Activated CD8-positive, alpha-beta T cell treated with anti-CD3 and anti-CD28 coated beads, Interleukin-2, amount 10 ng/mL, durations not matched to agents 7 days and 5 days (primary cell): ENCODE data around the gene CTCFL. TPM values are rescaled to one million over a fixed set of nuclear protein-coding genes. Genes with fewer than 3 reads are reported as not detected.

Source experiments
- ATAC-seq: fragments of 150-1000 bp; cut with Tn5 transposase; one replicate; pipeline ENCODE4 v1.10.0; 2021; ENCODE audit warnings: moderate library complexity
- CTCF ChIA-PET: fragments of 350-600 bp; sonication (Branson Sonifier 250); formaldehyde crosslinking; loops from one replicate; lab custom pipeline; 2021; ENCODE audit warnings: antibody characterized with exemption; lab: Charles Lee
- POLR2A ChIA-PET: fragments of 350-600 bp; sonication (Branson Sonifier 250); formaldehyde crosslinking; loops from one replicate; lab custom pipeline; 2021; ENCODE audit warnings: antibody characterized with exemption; lab: Charles Lee
- DNase-seq: peaks from one replicate; pipeline ENCODE4 v3.0.0-alpha.2; 2020
- H3K27ac Mint-ChIP-seq: one replicate; pipeline ENCODE4 v1.8.0; 2021; ENCODE audit warnings: mild to moderate bottlenecking, mixed read lengths
- H3K27me3 Mint-ChIP-seq: one replicate; pipeline ENCODE4 v1.8.0; 2021; ENCODE audit warnings: low read depth, mixed read lengths
- H3K36me3 Mint-ChIP-seq: one replicate; pipeline ENCODE4 v1.8.0; 2021; ENCODE audit warnings: low read depth, mixed read lengths
- H3K4me1 Mint-ChIP-seq: one replicate; pipeline ENCODE4 v1.8.0; 2021; ENCODE audit warnings: low read depth, mixed read lengths
- H3K4me3 Mint-ChIP-seq: one replicate; pipeline ENCODE4 v1.8.0; 2021; ENCODE audit warnings: mild to moderate bottlenecking, mixed read lengths
- H3K9me3 Mint-ChIP-seq: one replicate; pipeline ENCODE4 v1.8.0; 2022; ENCODE audit warnings: mixed read lengths; ENCODE audit not compliant: insufficient read depth
- total RNA-seq, 2 experiments: library from RNA; stranded (reverse); gene quantifications; one replicate each; pipeline ENCODE4 v1.2.3, GENCODE V29; 2021

CTCFL gene
- total RNA-seq, 2 experiments from 2014 or later = not detected

GRCh38 chr20:57509665-57510237 lies 15.2 kb downstream of the CTCFL start:
- peaks cover 27% of the 10 kb centered on the region for H3K27me3 Mint-ChIP-seq
- DNase-seq (no peak), ATAC-seq (no peak)
- H3K36me3 Mint-ChIP-seq = no peaks in the 10 kb centered on the region
- CTCF ChIA-PET = interaction anchor here (1.6 kb wide), 1 partner anchor 11 kb away, joined by 4 read pairs; no protein-coding TSS in a partner anchor
- no peaks in the 10 kb centered on the region for H3K4me1 Mint-ChIP-seq
- H3K4me3 Mint-ChIP-seq = no peak overlapping the region
- POLR2A ChIA-PET = no interaction called here
- H3K27ac Mint-ChIP-seq = no peak overlapping the region
- no peaks in the 10 kb centered on the region for H3K9me3 Mint-ChIP-seq

- Mint-ChIP-seq H3K27me3 (peaks cover 33% of the 10 kb centered on the region), H3K27ac (no peak overlapping the region), H3K4me1 (no peaks in the 10 kb centered on the region), H3K36me3 (no peaks in the 10 kb centered on the region), H3K9me3 (no peaks in the 10 kb centered on the region), H3K4me3 (no peak overlapping the region)
- DNase-seq (no peak), ATAC-seq (no peak)
- POLR2A ChIA-PET = no interaction called here
- CTCF ChIA-PET = interaction anchor here (1.6 kb wide), 1 partner anchor 10 kb away, joined by 4 read pairs; no protein-coding TSS in a partner anchor
Measured at GRCh38 chr20:57508831-57509230, 16.1 kb downstream of the CTCFL start.

- Mint-ChIP-seq H3K4me1 (no peaks in the 10 kb centered on the region), H3K27me3 (peaks cover 35% of the 10 kb centered on the region), H3K4me3 (no peak overlapping the region), H3K9me3 (no peaks in the 10 kb centered on the region), H3K27ac (no peak overlapping the region), H3K36me3 (no peaks in the 10 kb centered on the region)
- ChIA-PET POLR2A (no interaction called here), CTCF (interaction anchor here (0.7 to 1.6 kb wide), 2 partner anchors 10 to 13 kb away, joined by 4 to 5 read pairs; no protein-coding TSS in a partner anchor)
- no peak for ATAC-seq
- DNase-seq = no peak
Measured at GRCh38 chr20:57508381-57508780, 16.6 kb downstream of the CTCFL start.

- H3K27ac Mint-ChIP-seq = no peak overlapping the region
- ChIA-PET CTCF (interaction anchor here (1.0 to 1.8 kb wide), 2 partner anchors 11 to 126 kb away, joined by 3 to 7 read pairs; no protein-coding TSS in a partner anchor), POLR2A (no interaction called here)
Measured at GRCh38 chr20:57507477-57507876, 17.5 kb downstream of the CTCFL start.

GRCh38 chr20:57505979-57506378 lies 19.0 kb downstream of the CTCFL start:
- peaks cover 48% of the 10 kb centered on the region for H3K27me3 Mint-ChIP-seq
- no peaks in the 10 kb centered on the region for H3K9me3 Mint-ChIP-seq
- H3K4me3 Mint-ChIP-seq = no peak overlapping the region
- ATAC-seq (no peak), DNase-seq (no peak)
- no peaks in the 10 kb centered on the region for H3K4me1 Mint-ChIP-seq
- no peaks in the 10 kb centered on the region for H3K36me3 Mint-ChIP-seq
- POLR2A ChIA-PET = no interaction called here
- CTCF ChIA-PET = interaction anchor here (1.8 kb wide), 1 partner anchor 125 kb away, joined by 7 read pairs; no protein-coding TSS in a partner anchor
- H3K27ac Mint-ChIP-seq = no peak overlapping the region

More at GRCh38 chr20:57507477-57507876, 17.5 kb downstream of the CTCFL start:
- H3K27me3 Mint-ChIP-seq = peaks cover 42% of the 10 kb centered on the region
- ATAC-seq = no peak
- no peak overlapping the region for H3K4me3 Mint-ChIP-seq
- no peaks in the 10 kb centered on the region for H3K4me1 Mint-ChIP-seq
- no peaks in the 10 kb centered on the region for H3K9me3 Mint-ChIP-seq
- no peak for DNase-seq
- no peaks in the 10 kb centered on the region for H3K36me3 Mint-ChIP-seq

- ATAC-seq (no peak), DNase-seq (no peak)
- no peak overlapping the region for H3K27ac Mint-ChIP-seq
- ChIA-PET CTCF (interaction anchor here (1.3 kb wide), 1 partner anchor 11 kb away, joined by 3 read pairs; no protein-coding TSS in a partner anchor), POLR2A (no interaction called here)
- H3K4me1 Mint-ChIP-seq = no peaks in the 10 kb centered on the region
- H3K27me3 Mint-ChIP-seq = peaks cover 46% of the 10 kb centered on the region
- H3K36me3 Mint-ChIP-seq = no peaks in the 10 kb centered on the region
- no peaks in the 10 kb centered on the region for H3K9me3 Mint-ChIP-seq
- H3K4me3 Mint-ChIP-seq = no peak overlapping the region
Measured at GRCh38 chr20:57504411-57504810, 20.5 kb downstream of the CTCFL start.

- no peak overlapping the region for H3K4me3 Mint-ChIP-seq
- no peak for ATAC-seq
- no peak for DNase-seq
- peaks cover 44% of the 10 kb centered on the region for H3K27me3 Mint-ChIP-seq
- H3K9me3 Mint-ChIP-seq = no peaks in the 10 kb centered on the region
- CTCF ChIA-PET = interaction anchor here (1.3 kb wide), 1 partner anchor 12 kb away, joined by 3 read pairs; no protein-coding TSS in a partner anchor
- POLR2A ChIA-PET = no interaction called here
- H3K27ac Mint-ChIP-seq = no peak overlapping the region
- no peaks in the 10 kb centered on the region for H3K36me3 Mint-ChIP-seq
- peaks cover 6% of the 10 kb centered on the region for H3K4me1 Mint-ChIP-seq
Measured at GRCh38 chr20:57503035-57503658, 21.8 kb downstream of the CTCFL start.

- H3K36me3 Mint-ChIP-seq = no peaks in the 10 kb centered on the region
- POLR2A ChIA-PET = no interaction called here
- H3K4me3 Mint-ChIP-seq = no peak overlapping the region
- peaks cover 7% of the 10 kb centered on the region for H3K4me1 Mint-ChIP-seq
- ATAC-seq (no peak), DNase-seq (no peak)
- CTCF ChIA-PET = interaction anchor here (1.0 to 1.1 kb wide), 2 partner anchors 19 to 121 kb away, joined by 3 to 5 read pairs; no protein-coding TSS in a partner anchor
- no peaks in the 10 kb centered on the region for H3K9me3 Mint-ChIP-seq
- H3K27ac Mint-ChIP-seq = no peak overlapping the region
- H3K27me3 Mint-ChIP-seq = peaks cover 46% of the 10 kb centered on the region
Measured at GRCh38 chr20:57502336-57502700, 22.6 kb downstream of the CTCFL start.

- peaks cover 7% of the 10 kb centered on the region for H3K4me1 Mint-ChIP-seq
- CTCF ChIA-PET = interaction anchor here (1.0 to 1.1 kb wide), 2 partner anchors 19 to 120 kb away, joined by 3 to 5 read pairs; no protein-coding TSS in a partner anchor
- ATAC-seq = no peak
- H3K9me3 Mint-ChIP-seq = no peaks in the 10 kb centered on the region
- POLR2A ChIA-PET = no interaction called here
- H3K36me3 Mint-ChIP-seq = no peaks in the 10 kb centered on the region
- no peak overlapping the region for H3K4me3 Mint-ChIP-seq
- H3K27ac Mint-ChIP-seq = no peak overlapping the region
- no peak for DNase-seq
- H3K27me3 Mint-ChIP-seq = peaks cover 51% of the 10 kb centered on the region
Measured at GRCh38 chr20:57501461-57502335, 23.2 kb downstream of the CTCFL start.

GRCh38 chr20:57500962-57501361 lies 24.0 kb downstream of the CTCFL start:
- no peaks in the 10 kb centered on the region for H3K9me3 Mint-ChIP-seq
- DNase-seq = no peak
- ATAC-seq = no peak
- H3K27me3 Mint-ChIP-seq = peaks cover 54% of the 10 kb centered on the region
- no peaks in the 10 kb centered on the region for H3K36me3 Mint-ChIP-seq
- H3K4me1 Mint-ChIP-seq = peaks cover 7% of the 10 kb centered on the region
- no peak overlapping the region for H3K27ac Mint-ChIP-seq
- ChIA-PET CTCF (no interaction called here), POLR2A (no interaction called here)
- no peak overlapping the region for H3K4me3 Mint-ChIP-seq

GRCh38 chr20:57500235-57500634 lies 24.7 kb downstream of the CTCFL start:
- H3K36me3 Mint-ChIP-seq = no peaks in the 10 kb centered on the region
- DNase-seq = no peak
- H3K9me3 Mint-ChIP-seq = no peaks in the 10 kb centered on the region
- CTCF ChIA-PET = no interaction called here
- peaks cover 8% of the 10 kb centered on the region for H3K4me1 Mint-ChIP-seq
- H3K27ac Mint-ChIP-seq = no peak overlapping the region
- no peak overlapping the region for H3K4me3 Mint-ChIP-seq
- POLR2A ChIA-PET = no interaction called here
- no peak for ATAC-seq
- peaks cover 52% of the 10 kb centered on the region for H3K27me3 Mint-ChIP-seq
